Activated CD4-positive, alpha-beta T cell treated with anti-CD3 and anti-CD28 coated beads, Interleukin-2, amount 10 ng/mL, durations not matched to agents 7 days and 5 days (primary cell): ENCODE results near the gene HYAL3. TPM values are rescaled to one million over a fixed set of nuclear protein-coding genes. Genes with fewer than 3 reads are reported as not detected.
"Not testable (repeated sequence)": the region's sequence is repeated elsewhere in the genome, so short reads cannot be mapped to it uniquely, and the experiment has no call there.

Experiments
- CTCF ChIA-PET: fragments of 350-600 bp; sonication (Branson Sonifier 250); formaldehyde crosslinking; loops from one replicate; lab custom pipeline; 2021; ENCODE audit warnings: antibody characterized with exemption; lab: Charles Lee
- POLR2A ChIA-PET: fragments of 350-600 bp; sonication (Branson Sonifier 250); formaldehyde crosslinking; loops from one replicate; lab custom pipeline; 2021; ENCODE audit warnings: antibody characterized with exemption; lab: Charles Lee
- DNase-seq: peaks from one replicate; pipeline ENCODE4 v3.0.0-alpha.2; 2020
- H3K27ac Mint-ChIP-seq: one replicate; pipeline ENCODE4 v1.8.0; 2021; ENCODE audit warnings: mild to moderate bottlenecking, moderate library complexity, mixed read lengths
- H3K27me3 Mint-ChIP-seq: one replicate; pipeline ENCODE4 v1.8.0; 2021; ENCODE audit warnings: mixed read lengths
- H3K36me3 Mint-ChIP-seq: one replicate; pipeline ENCODE4 v1.8.0; 2021; ENCODE audit warnings: low read depth, mixed read lengths
- H3K4me1 Mint-ChIP-seq: one replicate; pipeline ENCODE4 v1.8.0; 2021; ENCODE audit warnings: mixed read lengths
- H3K4me3 Mint-ChIP-seq: one replicate; pipeline ENCODE4 v1.8.0; 2021; ENCODE audit warnings: mild to moderate bottlenecking, moderate library complexity, mixed read lengths
- H3K9me3 Mint-ChIP-seq: one replicate; pipeline ENCODE4 v1.8.0; 2021; ENCODE audit warnings: mixed read lengths
- total RNA-seq, 2 experiments: library from RNA; stranded (reverse); gene quantifications; one replicate each; pipeline ENCODE4 v1.2.3, GENCODE V29; 2021

Gene HYAL3
- total RNA-seq, 2 experiments from 2014 or later, result 9.2 to 10.9 TPM

DNA sequence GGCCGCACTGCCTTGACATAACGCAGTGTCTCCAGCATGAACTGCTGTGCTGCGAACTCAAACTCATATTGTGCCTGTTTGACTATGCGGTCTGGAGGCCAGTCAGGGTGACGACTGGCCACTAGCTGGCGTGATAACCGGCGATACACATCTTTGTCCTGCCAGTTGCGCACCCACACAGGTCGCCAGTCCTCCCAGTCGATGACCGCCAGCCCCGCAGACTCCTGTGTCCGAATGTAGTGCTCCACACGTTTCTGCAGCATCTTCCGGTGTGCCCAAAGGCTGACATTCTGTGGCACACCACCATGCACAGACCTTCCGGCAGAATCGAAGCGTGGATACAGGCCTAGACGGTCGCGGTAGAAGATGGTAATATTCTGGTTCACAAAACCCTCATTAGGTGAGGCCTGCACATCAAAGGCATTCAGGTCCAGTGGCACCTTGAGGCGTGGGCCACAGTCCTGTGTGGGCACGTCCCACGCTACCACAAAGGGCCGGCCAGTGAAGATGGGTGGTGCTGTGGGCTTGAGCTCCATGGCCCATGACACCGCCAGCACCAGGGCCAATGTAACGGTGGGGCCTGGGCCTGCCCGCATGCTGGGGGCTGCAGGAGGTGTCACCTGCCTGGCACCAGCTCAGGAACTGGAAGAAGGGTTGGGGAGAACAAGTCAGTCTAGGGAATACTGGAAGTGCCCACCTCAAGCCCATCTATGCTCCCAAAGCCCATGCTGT lies 20.9 kb upstream of the HYAL3 start:
- peak overlapping the region; percentile 83 for H3K27ac Mint-ChIP-seq
- no peak for DNase-seq
- CTCF ChIA-PET, result interaction anchor here (0.7 to 1.4 kb wide), 4 partner anchors 13 to 28 kb away, joined by 3 to 7 read pairs (median 4); partner anchors contain the start of genes HYAL3, IFRD2 and NAA80
- peaks cover 48% of the 10 kb centered on the region for H3K4me1 Mint-ChIP-seq
- H3K4me3 Mint-ChIP-seq, result peak overlapping the region; percentile 82
- no peaks in the 10 kb centered on the region for H3K9me3 Mint-ChIP-seq
- POLR2A ChIA-PET, result no interaction called here
- peaks cover 4% of the 10 kb centered on the region for H3K36me3 Mint-ChIP-seq
- no peaks in the 10 kb centered on the region for H3K27me3 Mint-ChIP-seq

DNA sequence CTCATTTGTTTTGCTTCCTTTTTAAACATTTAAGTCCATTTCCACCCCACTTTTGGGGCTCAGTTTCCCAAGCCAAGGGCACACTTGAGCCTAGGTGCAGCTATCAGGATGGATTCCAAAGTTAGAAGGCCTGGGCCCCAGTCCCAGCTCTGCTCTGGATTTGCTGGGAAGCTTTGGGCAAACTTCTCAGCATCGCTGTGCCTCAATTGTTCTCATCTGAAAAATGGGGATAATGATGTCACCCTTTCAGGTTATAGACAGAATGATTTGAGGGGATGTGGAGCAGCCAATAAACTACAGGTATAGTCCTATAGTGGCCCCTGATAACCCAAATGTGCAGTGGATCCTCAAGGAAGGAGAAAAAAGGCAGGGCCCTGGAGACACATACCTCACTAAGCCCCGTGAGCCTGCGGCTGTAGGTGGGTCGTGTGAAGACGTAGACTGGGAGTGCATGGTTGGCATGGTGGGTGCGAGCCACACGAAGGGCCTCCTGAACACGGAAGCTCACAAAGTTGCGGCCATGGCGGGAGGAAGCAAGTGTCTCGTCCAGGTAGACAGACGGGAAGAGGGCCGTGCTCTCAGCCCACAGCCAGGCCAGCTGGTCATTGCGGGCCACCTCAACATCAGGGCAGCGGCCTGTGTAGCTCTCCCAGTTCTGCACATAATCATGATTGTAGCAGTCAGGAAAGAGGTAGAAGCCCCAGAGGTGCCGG lies 20.1 kb upstream of the HYAL3 start:
- Mint-ChIP-seq H3K36me3 (peaks cover 4% of the 10 kb centered on the region), H3K27ac (no peak overlapping the region), H3K4me3 (peak overlapping the region; percentile 12), H3K9me3 (no peaks in the 10 kb centered on the region), H3K4me1 (peaks cover 46% of the 10 kb centered on the region), H3K27me3 (no peaks in the 10 kb centered on the region)
- DNase-seq, result no peak
- ChIA-PET POLR2A (no interaction called here), CTCF (interaction anchor here (0.7 to 1.9 kb wide), 5 partner anchors 11 to 125 kb away, joined by 3 to 6 read pairs (median 5); partner anchors contain the start of gene IFRD2)

DNA sequence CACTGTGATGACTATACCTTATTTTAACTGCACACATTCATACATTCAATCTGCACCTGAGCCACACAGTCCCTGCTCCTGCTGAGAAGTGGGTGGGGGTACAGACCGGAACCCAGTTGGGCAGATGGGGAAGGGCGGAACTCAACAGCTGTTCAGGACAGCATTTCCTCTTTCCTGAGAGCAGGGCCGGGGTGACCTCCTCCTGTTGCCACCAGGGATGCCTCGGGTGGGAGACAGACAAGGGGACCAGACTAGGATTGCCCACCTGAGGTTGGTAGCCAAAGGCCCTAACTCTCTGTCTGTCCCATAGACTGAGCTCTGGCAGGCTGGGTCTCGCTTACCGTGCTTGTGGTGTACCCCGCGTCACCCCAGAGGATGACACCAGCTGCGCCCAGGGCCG lies 19.4 kb upstream of the HYAL3 start:
- Mint-ChIP-seq H3K27me3 (no peaks in the 10 kb centered on the region), H3K27ac (no peak overlapping the region), H3K9me3 (no peaks in the 10 kb centered on the region), H3K36me3 (peaks cover 4% of the 10 kb centered on the region), H3K4me1 (peaks cover 47% of the 10 kb centered on the region), H3K4me3 (peak overlapping the region; percentile 4)
- ChIA-PET POLR2A (no interaction called here), CTCF (interaction anchor here (0.8 to 1.9 kb wide), 6 partner anchors 9 to 124 kb away, joined by 4 to 14 read pairs (median 5); partner anchors contain the start of gene TUSC2)
- DNase-seq, result no peak

DNA sequence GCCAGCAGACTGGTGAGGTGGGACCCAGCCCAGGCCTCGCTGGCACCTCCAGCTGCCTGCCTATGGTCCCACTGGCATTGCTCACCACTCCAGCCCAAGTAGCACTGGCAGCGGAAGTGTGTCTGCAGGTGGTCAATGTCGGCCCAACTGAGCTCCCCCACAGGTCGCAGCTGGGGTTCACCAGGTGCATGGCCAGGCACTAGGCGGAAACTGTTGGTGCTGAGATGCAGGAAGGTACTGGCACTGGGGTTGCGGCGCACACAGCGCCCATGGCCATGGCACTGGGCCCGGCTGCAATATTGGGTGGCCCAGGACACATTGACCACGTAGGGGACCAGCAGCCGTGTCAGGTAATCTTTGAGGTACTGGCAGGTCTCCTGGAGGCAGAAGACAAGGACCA lies 19.0 kb upstream of the HYAL3 start:
- no peaks in the 10 kb centered on the region for H3K27me3 Mint-ChIP-seq
- H3K9me3 Mint-ChIP-seq, result no peaks in the 10 kb centered on the region
- peaks cover 43% of the 10 kb centered on the region for H3K4me1 Mint-ChIP-seq
- POLR2A ChIA-PET, result no interaction called here
- no peak for DNase-seq
- no peak overlapping the region for H3K27ac Mint-ChIP-seq
- peaks cover 4% of the 10 kb centered on the region for H3K36me3 Mint-ChIP-seq
- CTCF ChIA-PET, result interaction anchor here (1.5 to 1.9 kb wide), 4 partner anchors 10 to 18 kb away, joined by 5 to 14 read pairs (median 6); partner anchors contain the start of gene TUSC2
- no peak overlapping the region for H3K4me3 Mint-ChIP-seq

DNA sequence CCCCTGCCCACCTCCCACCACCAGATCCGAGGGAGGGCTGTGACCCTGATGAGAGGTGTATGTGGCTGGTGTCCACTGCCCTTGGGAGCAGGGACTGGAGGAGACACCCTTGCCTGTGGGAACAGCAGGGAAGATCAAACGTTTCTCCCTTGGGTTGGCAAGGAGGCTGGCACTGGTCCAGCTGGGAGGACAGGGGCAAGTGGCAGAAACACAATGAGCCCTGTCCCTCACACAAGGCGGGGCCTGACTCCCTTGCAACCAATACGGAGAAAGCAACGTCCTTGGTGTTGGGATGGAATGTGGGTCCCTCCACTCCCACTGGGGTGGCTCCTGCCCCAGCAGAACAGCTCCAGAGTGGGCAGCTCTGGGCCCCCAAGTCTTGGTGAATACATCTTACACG lies 18.1 kb upstream of the HYAL3 start:
- CTCF ChIA-PET, result interaction anchor here (1.1 to 1.9 kb wide), 5 partner anchors 9 to 18 kb away, joined by 3 to 14 read pairs (median 5); partner anchors contain the start of genes HYAL1, HYAL3, NAA80 and TUSC2
- Mint-ChIP-seq H3K9me3 (no peaks in the 10 kb centered on the region), H3K4me1 (peaks cover 39% of the 10 kb centered on the region), H3K36me3 (peaks cover 4% of the 10 kb centered on the region), H3K27ac (peak overlapping the region; percentile 89), H3K27me3 (no peaks in the 10 kb centered on the region), H3K4me3 (no peak overlapping the region)
- POLR2A ChIA-PET, result no interaction called here
- no peak for DNase-seq

DNA sequence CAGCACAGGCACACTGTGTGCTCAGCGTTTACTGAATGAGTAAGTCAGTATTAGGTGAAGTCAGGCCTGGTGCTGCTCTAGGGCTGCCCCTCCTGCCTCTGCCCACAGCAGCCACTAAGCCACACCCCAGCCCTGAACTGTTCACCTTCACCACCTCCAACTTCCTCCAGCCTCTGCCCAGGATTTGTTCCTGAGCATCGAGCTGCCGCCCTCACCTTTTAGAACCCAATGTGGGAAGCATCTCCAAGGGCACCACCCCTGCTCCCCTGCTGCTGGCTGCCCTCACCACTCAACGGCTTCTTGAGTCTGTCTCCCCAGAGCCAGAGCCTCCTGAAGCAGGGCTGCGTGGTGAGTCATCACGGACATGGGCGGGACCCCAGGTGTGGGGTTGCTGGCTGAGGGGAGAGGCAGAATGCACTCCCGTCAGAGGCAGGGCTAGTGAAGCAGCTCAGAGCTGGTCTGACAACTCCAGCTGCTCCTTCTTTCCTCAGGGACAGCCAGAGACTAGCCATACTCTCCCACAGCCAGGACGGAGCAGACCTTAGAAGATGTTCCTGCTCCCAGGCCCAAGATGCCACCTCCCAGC lies 17.5 kb upstream of the HYAL3 start:
- no peaks in the 10 kb centered on the region for H3K9me3 Mint-ChIP-seq
- peak overlapping the region; percentile 89 for H3K27ac Mint-ChIP-seq
- no peaks in the 10 kb centered on the region for H3K27me3 Mint-ChIP-seq
- CTCF ChIA-PET, result interaction anchor here (1.1 to 1.9 kb wide), 3 partner anchors 11 to 18 kb away, joined by 3 to 14 read pairs (median 4); partner anchors contain the start of genes HYAL1, HYAL3, NAA80 and TUSC2
- peak; percentile 66 for DNase-seq
- peak overlapping the region; percentile 35 for H3K4me3 Mint-ChIP-seq
- POLR2A ChIA-PET, result no interaction called here
- H3K4me1 Mint-ChIP-seq, result peaks cover 39% of the 10 kb centered on the region
- peaks cover 4% of the 10 kb centered on the region for H3K36me3 Mint-ChIP-seq

DNA sequence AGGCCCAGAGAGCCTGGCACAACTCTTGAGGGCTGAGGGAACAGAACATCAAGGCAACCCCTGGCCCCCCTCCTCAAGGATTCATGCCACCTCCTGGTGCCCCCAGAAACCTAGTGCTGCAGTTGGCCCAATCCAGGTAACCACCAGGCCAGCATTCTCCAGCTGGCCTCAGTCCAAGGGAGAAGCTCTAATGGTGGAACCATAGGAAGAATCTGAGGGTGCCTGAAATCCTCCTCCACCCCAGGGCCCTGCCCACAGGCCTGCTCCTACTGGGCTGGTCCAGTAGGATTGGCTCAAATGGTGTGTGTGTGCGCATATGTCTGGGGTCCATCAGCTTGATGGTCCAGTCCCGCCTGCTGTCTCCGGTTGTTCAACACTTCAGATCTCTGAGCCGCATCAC lies 15.6 kb upstream of the HYAL3 start:
- H3K4me3 Mint-ChIP-seq, result no peak overlapping the region
- peaks cover 30% of the 10 kb centered on the region for H3K4me1 Mint-ChIP-seq
- ChIA-PET CTCF (interaction anchor here (1.0 to 2.8 kb wide), 8 partner anchors 8 to 23 kb away, joined by 3 to 12 read pairs (median 6); partner anchors contain the start of genes HYAL2, HYAL3, IFRD2 and NAA80), POLR2A (no interaction called here)
- H3K36me3 Mint-ChIP-seq, result peaks cover 4% of the 10 kb centered on the region
- no peaks in the 10 kb centered on the region for H3K27me3 Mint-ChIP-seq
- no peak overlapping the region for H3K27ac Mint-ChIP-seq
- DNase-seq, result no peak
- no peaks in the 10 kb centered on the region for H3K9me3 Mint-ChIP-seq

DNA sequence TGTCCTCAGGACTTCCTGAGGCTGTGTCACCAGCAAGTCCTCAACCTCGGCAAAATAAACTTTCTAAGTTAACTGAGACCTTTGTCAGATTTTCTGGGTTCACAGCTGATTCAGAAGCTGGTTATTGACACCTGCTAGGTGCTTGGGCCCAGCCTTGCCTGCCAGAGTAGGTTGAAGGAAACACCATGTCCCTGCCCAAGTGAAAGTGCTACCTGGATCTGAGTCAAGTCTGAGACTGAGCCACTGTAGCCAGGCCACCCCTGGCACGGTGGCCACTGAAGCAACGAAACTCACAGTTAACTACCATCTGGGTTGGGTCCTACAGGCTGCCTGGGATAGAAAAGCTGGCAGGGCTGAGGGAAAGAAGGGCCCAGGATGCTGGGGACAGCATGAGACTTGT lies 15.1 kb upstream of the HYAL3 start:
- Mint-ChIP-seq H3K36me3 (peaks cover 4% of the 10 kb centered on the region), H3K27me3 (no peaks in the 10 kb centered on the region), H3K27ac (no peak overlapping the region), H3K9me3 (no peaks in the 10 kb centered on the region), H3K4me3 (no peak overlapping the region), H3K4me1 (peaks cover 28% of the 10 kb centered on the region)
- ChIA-PET CTCF (interaction anchor here (1.0 to 2.8 kb wide), 8 partner anchors 8 to 302 kb away, joined by 3 to 12 read pairs (median 6); partner anchors contain the start of genes HYAL2, HYAL3, IFRD2 and NAA80), POLR2A (no interaction called here)
- DNase-seq, result no peak

DNA sequence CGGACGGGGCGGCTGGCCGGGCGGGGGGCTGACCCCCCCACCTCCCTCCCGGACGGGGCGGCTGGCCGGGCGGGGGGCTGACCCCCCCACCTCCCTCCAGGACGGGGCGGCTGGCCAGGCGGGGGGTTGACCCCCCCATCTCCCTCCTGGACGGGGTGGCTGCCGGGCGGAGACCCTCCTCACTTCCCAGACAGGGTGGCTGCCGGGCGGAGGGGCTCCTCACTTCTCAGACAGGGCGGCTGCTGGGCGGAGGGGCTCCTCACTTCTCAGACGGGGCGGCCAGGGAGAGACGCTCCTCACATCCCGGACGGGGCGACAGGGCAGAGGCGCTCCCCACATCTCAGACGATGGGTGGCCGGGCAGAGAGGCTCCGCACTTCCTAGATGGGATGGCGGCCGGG lies 12.8 kb upstream of the HYAL3 start:
- H3K27ac Mint-ChIP-seq, DNase-seq, H3K36me3 Mint-ChIP-seq, H3K4me3 Mint-ChIP-seq, H3K27me3 Mint-ChIP-seq, H3K9me3 Mint-ChIP-seq, CTCF ChIA-PET, POLR2A ChIA-PET: not testable (repeated sequence)
- H3K4me1 Mint-ChIP-seq, result peaks cover 17% of the 10 kb centered on the region

DNA sequence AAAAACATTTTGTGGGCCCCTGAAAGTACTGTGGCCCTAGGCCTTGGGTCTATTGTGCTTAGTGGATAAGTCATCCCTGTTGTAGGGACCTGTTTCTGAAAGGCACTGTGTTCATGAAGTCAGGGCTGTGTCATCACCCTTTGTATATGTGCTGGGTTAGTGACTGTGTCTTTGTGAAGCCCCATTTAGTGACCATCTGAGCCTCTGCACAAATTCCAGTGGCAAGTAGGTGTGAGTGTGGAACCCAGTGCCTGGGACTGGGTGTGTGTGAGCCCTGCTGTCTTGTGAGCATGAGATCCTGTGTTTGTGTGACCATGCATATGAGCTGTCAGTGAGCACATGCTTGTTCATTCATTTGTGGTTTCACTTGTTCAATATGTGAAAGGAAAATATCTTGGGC lies 5.4 kb upstream of the HYAL3 start:
- no peaks in the 10 kb centered on the region for H3K27me3 Mint-ChIP-seq
- peaks cover 14% of the 10 kb centered on the region for H3K4me1 Mint-ChIP-seq
- ChIA-PET CTCF (interaction anchor here (0.9 to 1.8 kb wide), 4 partner anchors 11 to 16 kb away, joined by 4 to 9 read pairs (median 4); no protein-coding TSS in a partner anchor), POLR2A (no interaction called here)
- H3K27ac Mint-ChIP-seq, result no peak overlapping the region
- no peak overlapping the region for H3K4me3 Mint-ChIP-seq
- H3K36me3 Mint-ChIP-seq, result no peaks in the 10 kb centered on the region
- H3K9me3 Mint-ChIP-seq, result no peaks in the 10 kb centered on the region
- DNase-seq, result no peak

DNA sequence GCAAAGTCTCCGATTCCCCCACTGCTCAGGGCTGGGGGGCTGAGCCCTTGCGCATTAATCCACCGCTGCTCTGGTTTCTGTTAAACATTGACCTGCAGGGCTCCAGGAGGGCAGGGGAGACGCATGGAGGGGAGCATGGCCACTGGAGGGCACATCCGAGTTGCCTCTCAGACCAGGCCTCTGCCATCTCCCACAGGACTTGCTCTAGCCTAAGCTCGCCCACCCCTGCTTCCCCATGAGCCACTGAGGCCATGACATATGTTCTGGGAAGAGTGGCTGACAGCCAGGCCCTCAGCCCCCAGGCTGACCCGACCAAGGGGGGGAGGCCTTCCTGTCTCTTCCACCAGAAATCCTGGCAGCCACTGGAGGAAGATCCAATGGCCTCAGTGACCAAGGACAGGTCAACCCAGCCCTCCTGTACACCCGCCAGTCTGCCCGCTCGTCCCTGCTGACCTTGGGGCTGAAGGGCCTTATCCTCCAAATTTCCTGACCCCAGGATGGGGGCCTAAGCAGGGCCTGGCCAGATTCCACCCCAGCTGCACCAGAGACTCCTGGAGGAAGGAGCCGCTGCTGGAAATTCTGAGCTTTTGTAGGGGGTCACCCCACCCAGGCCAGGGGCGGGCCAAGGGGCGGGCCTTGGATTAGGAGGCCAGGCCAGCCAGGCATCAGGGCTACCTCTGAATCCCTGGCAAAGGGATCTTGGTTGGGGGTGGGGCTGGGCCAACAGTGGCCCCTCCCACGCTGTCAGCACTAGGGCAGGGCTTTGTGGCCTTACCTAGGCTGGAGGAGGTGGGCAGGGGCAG lies 4.0 kb upstream of the HYAL3 start, which contains the start of gene HYAL1:
TSS of gene HYAL1 (minus strand) at position 562 of the 803 bp plus-strand sequence. CDS start 618 bp downstream, outside the sequence.
- no peak for DNase-seq
- H3K9me3 Mint-ChIP-seq, result no peaks in the 10 kb centered on the region
- ChIA-PET CTCF (interaction anchor here (0.7 to 1.1 kb wide), 3 partner anchors 14 to 51 kb away, joined by 3 to 4 read pairs (median 4); no protein-coding TSS in a partner anchor), POLR2A (no interaction called here)
- H3K27me3 Mint-ChIP-seq, result no peaks in the 10 kb centered on the region
- peak within 1 kb of the TSS; percentile 41 for H3K27ac Mint-ChIP-seq
- no peaks in the 10 kb centered on the region for H3K36me3 Mint-ChIP-seq
- peaks cover 18% of the 10 kb centered on the region for H3K4me1 Mint-ChIP-seq
- no peak within 1 kb of the TSS for H3K4me3 Mint-ChIP-seq
